Measurements from ENCODE around the gene MSRB3. TPM values are rescaled to one million over a fixed set of nuclear protein-coding genes. Genes with fewer than 3 reads are reported as not detected.

Gene MSRB3
- total RNA-seq, 1 experiment from 2014 or later = 0.55 TPM

GRCh38 chr12:65367396-65367795 lies 88.9 kb downstream of the MSRB3 start:
- POLR2A ChIA-PET (ENCODE audit: unreplicated experiment) = no interaction called here
- H3K4me3 ChIP-seq = no peak overlapping the region
- intact Hi-C loops (cut with micrococcal nuclease; ENCODE audit: unreplicated experiment) = no loop called here
- TF ChIP-seq EZH2 (IDR thresholded peaks at IDR 0.05; ENCODE audit: low read depth) = no peak
- TF ChIP-seq CTCF (conservative IDR thresholded peaks at IDR 0.05) = no peak
- no peak overlapping the region for H3K27ac ChIP-seq
- H3K4me1 ChIP-seq (replicated peaks; ENCODE audit: insufficient read depth) = no peaks in the 10 kb centered on the region
- no peaks in the 10 kb centered on the region; the same call in 1 of the 2 replicates for H3K9me2 ChIP-seq (ENCODE audit: insufficient read depth)
- H3K79me2 ChIP-seq (ENCODE audit: low read depth) = no peaks in the 10 kb centered on the region
- H3K36me3 ChIP-seq (ENCODE audit: low read depth) = no peaks in the 10 kb centered on the region
- H4K20me1 ChIP-seq (ENCODE audit: insufficient read depth) = no peaks in the 10 kb centered on the region
- BruUV-seq (replicated peaks) = no TSS peak
- no peak for DNase-seq
- no peaks in the 10 kb centered on the region for H3K27me3 ChIP-seq (ENCODE audit: insufficient read depth, low read depth)
- no peak overlapping the region for H2AFZ ChIP-seq
- H3F3A ChIP-seq (ENCODE audit: insufficient read depth, low read depth) = no peaks in the 10 kb centered on the region
- no peak overlapping the region for H3K4me2 ChIP-seq
- no peaks in the 10 kb centered on the region for H3K9me3 ChIP-seq (ENCODE audit: insufficient read depth, low read depth)
- CTCF ChIA-PET = no interaction called here

GRCh38 chr12:65368055-65368454 lies 89.6 kb downstream of the MSRB3 start:
- no peaks in the 10 kb centered on the region for H3K4me1 ChIP-seq (replicated peaks; ENCODE audit: insufficient read depth)
- no peaks in the 10 kb centered on the region for H4K20me1 ChIP-seq (ENCODE audit: insufficient read depth)
- no peak overlapping the region for H3K4me2 ChIP-seq
- ChIA-PET CTCF (no interaction called here), POLR2A (ENCODE audit: unreplicated experiment) (no interaction called here)
- no peaks in the 10 kb centered on the region for H3K9me3 ChIP-seq (ENCODE audit: insufficient read depth, low read depth)
- no peak for DNase-seq
- H2AFZ ChIP-seq = no peak overlapping the region
- no peaks in the 10 kb centered on the region for H3K36me3 ChIP-seq (ENCODE audit: low read depth)
- H3K27me3 ChIP-seq (ENCODE audit: insufficient read depth, low read depth) = no peaks in the 10 kb centered on the region
- no peaks in the 10 kb centered on the region; the same call in 1 of the 2 replicates for H3K9me2 ChIP-seq (ENCODE audit: insufficient read depth)
- no peaks in the 10 kb centered on the region for H3K79me2 ChIP-seq (ENCODE audit: low read depth)
- intact Hi-C loops (cut with micrococcal nuclease; ENCODE audit: unreplicated experiment) = no loop called here
- H3K27ac ChIP-seq = no peak overlapping the region
- no peak for TF ChIP-seq CTCF (conservative IDR thresholded peaks at IDR 0.05)
- no peak for TF ChIP-seq EZH2 (IDR thresholded peaks at IDR 0.05; ENCODE audit: low read depth)
- H3F3A ChIP-seq (ENCODE audit: insufficient read depth, low read depth) = no peaks in the 10 kb centered on the region
- no peak overlapping the region for H3K4me3 ChIP-seq
- no TSS peak for BruUV-seq (replicated peaks)

- Histone ChIP-seq H3F3A (ENCODE audit: insufficient read depth, low read depth) (no peaks in the 10 kb centered on the region), H3K27me3 (ENCODE audit: insufficient read depth, low read depth) (no peaks in the 10 kb centered on the region), H2AFZ (no peak overlapping the region), H3K9me2 (ENCODE audit: insufficient read depth) (no peaks in the 10 kb centered on the region; the same call in 1 of the 2 replicates), H3K4me2 (no peak overlapping the region), H3K27ac (no peak overlapping the region), H3K79me2 (ENCODE audit: low read depth) (no peaks in the 10 kb centered on the region), H3K36me3 (ENCODE audit: low read depth) (no peaks in the 10 kb centered on the region), H4K20me1 (ENCODE audit: insufficient read depth) (no peaks in the 10 kb centered on the region), H3K9me3 (ENCODE audit: insufficient read depth, low read depth) (no peaks in the 10 kb centered on the region), H3K4me3 (no peak overlapping the region), H3K4me1 (replicated peaks; ENCODE audit: insufficient read depth) (no peaks in the 10 kb centered on the region)
- no TSS peak for BruUV-seq (replicated peaks)
- intact Hi-C loops (cut with micrococcal nuclease; ENCODE audit: unreplicated experiment) = no loop called here
- TF ChIP-seq CTCF (conservative IDR thresholded peaks at IDR 0.05) (no peak), EZH2 (IDR thresholded peaks at IDR 0.05; ENCODE audit: low read depth) (no peak)
- ChIA-PET CTCF (no interaction called here), POLR2A (ENCODE audit: unreplicated experiment) (no interaction called here)
- DNase-seq = no peak
Observed at GRCh38 chr12:65372574-65372973, 94.1 kb downstream of the MSRB3 start.
